H9 (cell line): Measurements from ENCODE around the gene RNGTT. TPM values are rescaled to one million over a fixed set of nuclear protein-coding genes. Genes with fewer than 3 reads are reported as not detected.
"Not testable (repeated sequence)": the region's sequence is repeated elsewhere in the genome, so short reads cannot be mapped to it uniquely, and the experiment has no call there.

ENCODE experiments used
- DNase-seq: peaks from one replicate; pipeline ENCODE4 v3.0.0-alpha.2; 2017
- H2AFZ ChIP-seq: one replicate; pipeline ENCODE4 v1.6.1; 2013; ENCODE audit warnings: mild to moderate bottlenecking, low read length, control low read depth, moderate library complexity
- H2AK5ac ChIP-seq: 2 replicates; pipeline ENCODE4 v1.6.1; 2013; ENCODE audit warnings: low read length, control low read depth, mixed read lengths; ENCODE audit not compliant: insufficient read length
- H2BK120ac ChIP-seq: one replicate; pipeline ENCODE4 v1.6.1; 2013; ENCODE audit warnings: low read depth, mild to moderate bottlenecking, low read length, control low read depth, inconsistent platforms; ENCODE audit not compliant: poor library complexity, severe bottlenecking
- H2BK12ac ChIP-seq: 2 replicates; pipeline ENCODE4 v1.6.1; 2013; ENCODE audit warnings: low read length, control low read depth, mixed read lengths, low read depth; ENCODE audit not compliant: insufficient read length
- H2BK15ac ChIP-seq: 2 replicates; pipeline ENCODE4 v1.6.1; 2013; ENCODE audit warnings: low read depth, low read length, control low read depth
- H2BK20ac ChIP-seq: one replicate; pipeline ENCODE4 v1.6.1; 2013; ENCODE audit warnings: low read depth, mild to moderate bottlenecking, low read length, control low read depth, inconsistent platforms; ENCODE audit not compliant: poor library complexity, severe bottlenecking
- H2BK5ac ChIP-seq: 2 replicates; pipeline ENCODE4 v1.6.1; 2013; ENCODE audit warnings: low read length, control low read depth, mixed read lengths; ENCODE audit not compliant: insufficient read length
- H3K14ac ChIP-seq: 2 replicates; pipeline ENCODE4 v1.6.1; 2013; ENCODE audit warnings: low read length, control low read depth; ENCODE audit not compliant: insufficient read depth
- H3K18ac ChIP-seq: 2 replicates; pipeline ENCODE4 v1.6.1; 2013; ENCODE audit warnings: low read depth, mild to moderate bottlenecking, mixed read lengths, low read length, control low read depth; ENCODE audit not compliant: insufficient read length
- H3K23ac ChIP-seq: 2 replicates; pipeline ENCODE4 v1.6.1; 2013; ENCODE audit warnings: low read length, control low read depth, mixed read lengths, low read depth; ENCODE audit not compliant: insufficient read length
- H3K23me2 ChIP-seq: 2 replicates; pipeline ENCODE4 v1.6.1; 2013; ENCODE audit warnings: low read depth, mild to moderate bottlenecking, mixed read lengths, low read length, control low read depth; ENCODE audit not compliant: insufficient read length, poor library complexity, severe bottlenecking
- H3K27ac ChIP-seq: 2 replicates; pipeline ENCODE4 v1.5.1; 2013; ENCODE audit warnings: low read length, control low read depth, mixed read lengths, low read depth; ENCODE audit not compliant: insufficient read length
- H3K27me3 ChIP-seq: 2 replicates; pipeline ENCODE4 v1.6.1; 2013; ENCODE audit warnings: low read length, control low read depth, inconsistent platforms; ENCODE audit not compliant: insufficient read depth
- H3K4ac ChIP-seq: 2 replicates; pipeline ENCODE4 v1.6.1; 2013; ENCODE audit warnings: low read depth, mild to moderate bottlenecking, control low read depth, inconsistent platforms, low read length, moderate library complexity
- H3K4me1 ChIP-seq: 2 replicates; pipeline ENCODE4 v1.6.1; 2013; ENCODE audit warnings: low read length, control low read depth, inconsistent platforms; ENCODE audit not compliant: insufficient read depth
- H3K4me2 ChIP-seq: 2 replicates; pipeline ENCODE4 v1.6.1; 2013; ENCODE audit warnings: low read length, control low read depth, mixed read lengths; ENCODE audit not compliant: insufficient read length, insufficient read depth
- H3K56ac ChIP-seq: 2 replicates; pipeline ENCODE4 v1.6.1; 2013; ENCODE audit warnings: low read depth, mild to moderate bottlenecking, mixed read lengths, low read length, control low read depth; ENCODE audit not compliant: insufficient read length
- H3K79me1 ChIP-seq: 2 replicates; pipeline ENCODE4 v1.6.1; 2013; ENCODE audit warnings: low read depth, mild to moderate bottlenecking, moderate library complexity, low read length, control low read depth, inconsistent platforms; ENCODE audit not compliant: insufficient read depth, poor library complexity, severe bottlenecking
- H3K79me2 ChIP-seq: 2 replicates; pipeline ENCODE4 v1.6.1; 2013; ENCODE audit warnings: low read length, control low read depth, inconsistent platforms; ENCODE audit not compliant: insufficient read depth
- H3K9ac ChIP-seq: 2 replicates; pipeline ENCODE4 v1.6.1; 2013; ENCODE audit warnings: low read length, control low read depth, mixed read lengths; ENCODE audit not compliant: insufficient read length; ENCODE audit errors: extremely low read depth
- H3K9me3 ChIP-seq: one replicate; pipeline ENCODE4 v1.6.1; 2013; ENCODE audit warnings: low read depth, low read length, inconsistent platforms; ENCODE audit not compliant: control insufficient read depth
- H3T11ph ChIP-seq: one replicate; pipeline ENCODE4 v1.6.1; 2013; ENCODE audit warnings: mild to moderate bottlenecking, low read length, control low read depth, inconsistent platforms
- H4K20me1 ChIP-seq: one replicate; pipeline ENCODE4 v1.6.1; 2013; ENCODE audit not compliant: control insufficient read depth, insufficient read length, insufficient read depth
- H4K5ac ChIP-seq: 2 replicates; pipeline ENCODE4 v1.6.1; 2013; ENCODE audit warnings: low read depth, mild to moderate bottlenecking, mixed read lengths, low read length, control low read depth; ENCODE audit not compliant: insufficient read length
- H4K8ac ChIP-seq: replicated peaks from 2 replicates; pipeline ENCODE4 v1.6.1; 2013; ENCODE audit warnings: low read length, control low read depth, mixed read lengths, low read depth; ENCODE audit not compliant: insufficient read length
- H4K91ac ChIP-seq: 2 replicates; pipeline ENCODE4 v1.6.1; 2013; ENCODE audit warnings: low read depth, mild to moderate bottlenecking, moderate library complexity, mixed read lengths, low read length, control low read depth; ENCODE audit not compliant: insufficient read length
- H3K27ac Mint-ChIP-seq, 3 experiments: 2 replicates in 2 of 3; 3 replicates in 1 of 3; pipeline ENCODE4 v1.8.0; 2020 to 2021; ENCODE audit warnings: mixed read lengths in 3 of 3, mild to moderate bottlenecking in 1 of 3, moderate library complexity in 1 of 3
- H3K27me3 Mint-ChIP-seq: 2 replicates; pipeline ENCODE4 v1.8.0; 2021; ENCODE audit warnings: low read depth, mild to moderate bottlenecking, moderate library complexity, mixed read lengths
- H3K36me3 Mint-ChIP-seq, 3 experiments: 2 replicates in 2 of 3; 3 replicates in 1 of 3; pipeline ENCODE4 v1.8.0; 2020 to 2021; ENCODE audit warnings: low read depth in 3 of 3, mixed read lengths in 3 of 3; ENCODE audit not compliant: insufficient read depth in 1 of 3
- H3K4me1 Mint-ChIP-seq, 2 experiments: 2 replicates each; pipeline ENCODE4 v1.8.0; 2020; ENCODE audit warnings: mixed read lengths in 2 of 2
- H3K4me3 Mint-ChIP-seq, 2 experiments: 2 replicates in 1 of 2; 3 replicates in 1 of 2; pipeline ENCODE4 v1.8.0; 2020 to 2021; ENCODE audit warnings: mild to moderate bottlenecking in 2 of 2, mixed read lengths in 2 of 2, moderate library complexity in 1 of 2
- H3K9me3 Mint-ChIP-seq, 2 experiments: 2 replicates in 1 of 2; 3 replicates in 1 of 2; pipeline ENCODE4 v1.8.0; 2020; ENCODE audit warnings: mild to moderate bottlenecking in 2 of 2, mixed read lengths in 2 of 2, moderate library complexity in 1 of 2
- WGBS: extraction: QIAGEN DNeasy Blood & Tissue Kit; methylation state at CpG from one replicate; pipeline ENCODE4 v1.1.7; 2013; ENCODE audit warnings: missing lambda C conversion rate, low lambda C conversion rate, mixed read lengths; ENCODE audit not compliant: insufficient read length; ENCODE audit errors: extremely low coverage; 5-methylcytosine and 5-hydroxymethylcytosine counted together
- total RNA-seq: library from RNA; stranded (reverse); gene quantifications from 2 replicates; pipeline ENCODE4 v1.2.1, GENCODE V29; 2021
- TF ChIP-seq, protein P1 (sequence below): fragments of 200-600 bp; sonication (generic); conservative IDR thresholded peaks from 3 replicates; pipeline ENCODE4 v1.8.0; 2021; ENCODE audit warnings: antibody characterized with exemption, mild to moderate bottlenecking

Gene RNGTT
- total RNA-seq, 1 experiment from 2014 or later, result 20.5 TPM

DNA sequence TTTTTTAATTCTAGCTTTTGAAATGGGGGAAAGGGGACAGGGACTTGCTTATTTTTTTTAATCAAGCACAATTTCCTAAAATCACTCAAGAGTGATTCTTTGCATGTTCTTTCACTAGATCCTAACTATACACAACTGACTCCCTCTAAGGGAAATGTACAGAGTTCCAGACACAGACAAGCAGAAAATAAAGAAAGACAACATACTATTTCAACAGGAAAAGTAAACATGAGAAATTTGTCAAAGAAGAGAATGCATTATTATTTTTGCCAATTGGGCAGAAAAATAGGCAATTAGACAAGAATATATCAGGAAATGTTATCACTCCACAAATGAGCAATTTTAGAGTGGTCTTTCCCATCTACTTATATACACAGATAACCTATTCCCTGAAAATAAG is 128.2 kb downstream of the RNGTT start:
- no peaks in the 10 kb centered on the region for H3K79me1 ChIP-seq
- Mint-ChIP-seq H3K27ac (no peak overlapping the region), H3K36me3 (peaks cover 39 to 49% (median 45%) of the 10 kb centered on the region in 3 experiments), H3K4me3 (no peak overlapping the region), H3K9me3 (peaks cover 36 to 46% of the 10 kb centered on the region in 2 experiments), H3K4me1 (no peaks in the 10 kb centered on the region), H3K27me3 (peaks cover 3% of the 10 kb centered on the region)
- no peak overlapping the region for H2AK5ac ChIP-seq
- H3K9ac ChIP-seq, result no peak overlapping the region
- TF ChIP-seq, protein P1, sequence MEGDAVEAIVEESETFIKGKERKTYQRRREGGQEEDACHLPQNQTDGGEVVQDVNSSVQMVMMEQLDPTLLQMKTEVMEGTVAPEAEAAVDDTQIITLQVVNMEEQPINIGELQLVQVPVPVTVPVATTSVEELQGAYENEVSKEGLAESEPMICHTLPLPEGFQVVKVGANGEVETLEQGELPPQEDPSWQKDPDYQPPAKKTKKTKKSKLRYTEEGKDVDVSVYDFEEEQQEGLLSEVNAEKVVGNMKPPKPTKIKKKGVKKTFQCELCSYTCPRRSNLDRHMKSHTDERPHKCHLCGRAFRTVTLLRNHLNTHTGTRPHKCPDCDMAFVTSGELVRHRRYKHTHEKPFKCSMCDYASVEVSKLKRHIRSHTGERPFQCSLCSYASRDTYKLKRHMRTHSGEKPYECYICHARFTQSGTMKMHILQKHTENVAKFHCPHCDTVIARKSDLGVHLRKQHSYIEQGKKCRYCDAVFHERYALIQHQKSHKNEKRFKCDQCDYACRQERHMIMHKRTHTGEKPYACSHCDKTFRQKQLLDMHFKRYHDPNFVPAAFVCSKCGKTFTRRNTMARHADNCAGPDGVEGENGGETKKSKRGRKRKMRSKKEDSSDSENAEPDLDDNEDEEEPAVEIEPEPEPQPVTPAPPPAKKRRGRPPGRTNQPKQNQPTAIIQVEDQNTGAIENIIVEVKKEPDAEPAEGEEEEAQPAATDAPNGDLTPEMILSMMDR, result no peak
- H2BK12ac ChIP-seq, result no peak overlapping the region
- no peak overlapping the region for H3K56ac ChIP-seq
- no peak overlapping the region for H3K14ac ChIP-seq
- no peak overlapping the region for H3K4ac ChIP-seq
- H3K18ac ChIP-seq, result no peak overlapping the region
- H2BK120ac ChIP-seq, result no peak overlapping the region
- H3K27ac ChIP-seq, result no peak overlapping the region
- H3K9me3 ChIP-seq, result no peaks in the 10 kb centered on the region
- H4K91ac ChIP-seq, result no peak overlapping the region
- H3K79me2 ChIP-seq, result no peaks in the 10 kb centered on the region
- H2BK15ac ChIP-seq, result no peak overlapping the region
- no peaks in the 10 kb centered on the region for H3K23me2 ChIP-seq
- H3K4me2 ChIP-seq, result no peak overlapping the region
- H3T11ph ChIP-seq, result no peak overlapping the region
- DNase-seq, result no peak
- no peak overlapping the region for H4K5ac ChIP-seq
- no peaks in the 10 kb centered on the region for H4K20me1 ChIP-seq
- H4K8ac ChIP-seq, result no peak overlapping the region
- H2BK5ac ChIP-seq, result no peak overlapping the region
- H3K23ac ChIP-seq, result no peak overlapping the region
- H3K4me1 ChIP-seq, result no peaks in the 10 kb centered on the region
- H2AFZ ChIP-seq, result no peak overlapping the region
- H3K27me3 ChIP-seq, result no peaks in the 10 kb centered on the region
- H2BK20ac ChIP-seq, result no peak overlapping the region

DNA sequence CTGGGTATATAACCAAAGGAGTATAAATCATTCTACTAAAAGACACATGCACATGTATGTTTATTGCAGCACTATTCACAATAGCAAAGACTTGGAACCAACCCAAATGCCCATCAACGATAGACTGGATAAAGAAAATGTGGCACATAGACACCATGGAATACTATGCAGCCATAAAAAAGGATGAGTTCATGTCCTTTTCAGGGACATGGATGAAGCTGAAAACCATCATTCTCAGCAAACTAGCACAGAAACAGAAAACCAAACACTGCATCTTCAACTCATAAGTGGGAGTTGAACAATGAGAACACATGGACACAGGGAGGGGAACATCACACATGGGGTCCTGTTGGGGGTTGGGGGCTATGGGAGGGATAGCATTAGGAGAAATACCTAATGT is 130.3 kb downstream of the RNGTT start:
- not testable (repeated sequence) for H3K4me2 ChIP-seq, H3K4me3 Mint-ChIP-seq, H3T11ph ChIP-seq, H3K4me1 Mint-ChIP-seq, DNase-seq, H3K27me3 Mint-ChIP-seq, H3K9me3 ChIP-seq, H3K4ac ChIP-seq, H2AK5ac ChIP-seq, H2BK120ac ChIP-seq, H4K5ac ChIP-seq, H3K9ac ChIP-seq, H3K27ac Mint-ChIP-seq, H3K14ac ChIP-seq, H2BK5ac ChIP-seq, H3K27me3 ChIP-seq, H2BK15ac ChIP-seq, H3K4me1 ChIP-seq, H3K79me1 ChIP-seq, H2BK20ac ChIP-seq, H4K91ac ChIP-seq, H3K56ac ChIP-seq, H3K18ac ChIP-seq, H2AFZ ChIP-seq, H4K8ac ChIP-seq, H2BK12ac ChIP-seq, H3K27ac ChIP-seq, H3K23ac ChIP-seq, H3K79me2 ChIP-seq, H3K23me2 ChIP-seq, H4K20me1 ChIP-seq
- peaks cover 58 to 65% (median 64%) of the 10 kb centered on the region in 3 experiments for H3K36me3 Mint-ChIP-seq
- WGBS, result no CpG with 5 or more reads among the region's 1 CpG
- H3K9me3 Mint-ChIP-seq, result peaks cover 46 to 62% of the 10 kb centered on the region in 2 experiments
